HG03520 (cell line): Measurements from ENCODE around the gene ARMC3.
"Not testable (repeated sequence)": the region's sequence is repeated elsewhere in the genome, so short reads cannot be mapped to it uniquely, and the experiment has no call there.

Source experiments
- ATAC-seq: cut with Tn5 transposase; IDR thresholded peaks from one replicate; pipeline ENCODE4 v1.9.1; 2021; ENCODE audit warnings: mild to moderate bottlenecking, moderate library complexity; ENCODE audit not compliant: unreplicated experiment

Gene ARMC3

GRCh38 chr10:22927166-22927565 is 687 bp upstream of the ARMC3 start:
- ATAC-seq, result no peak

- not testable (repeated sequence) for ATAC-seq
Observed at GRCh38 chr10:22929053-22929452, 1.2 kb downstream of the ARMC3 start.

- ATAC-seq, result no peak
Observed at GRCh38 chr10:22931948-22932347, 4.1 kb downstream of the ARMC3 start.

- ATAC-seq, result no peak
Observed at GRCh38 chr10:22932626-22933370, 4.9 kb downstream of the ARMC3 start.

GRCh38 chr10:22934726-22935125 is 6.9 kb downstream of the ARMC3 start:
- no peak for ATAC-seq

GRCh38 chr10:22942437-22942836 is 14.6 kb downstream of the ARMC3 start:
- no peak for ATAC-seq

GRCh38 chr10:22945934-22946673 is 18.3 kb downstream of the ARMC3 start:
- ATAC-seq, result no peak

GRCh38 chr10:22954970-22955369 is 27.1 kb downstream of the ARMC3 start:
- ATAC-seq, result no peak

GRCh38 chr10:22958338-22958737 is 30.5 kb downstream of the ARMC3 start:
- ATAC-seq, result no peak

GRCh38 chr10:22959292-22959691 is 31.4 kb downstream of the ARMC3 start:
- ATAC-seq, result no peak

GRCh38 chr10:22959950-22960349 is 32.1 kb downstream of the ARMC3 start:
- no peak for ATAC-seq

GRCh38 chr10:22962817-22963216 is 35.0 kb downstream of the ARMC3 start:
- no peak for ATAC-seq

- ATAC-seq, result no peak
Observed at GRCh38 chr10:22969704-22970103, 41.9 kb downstream of the ARMC3 start.

GRCh38 chr10:22976534-22976933 is 48.7 kb downstream of the ARMC3 start:
- no peak for ATAC-seq

- no peak for ATAC-seq
Observed at GRCh38 chr10:22977751-22978150, 49.9 kb downstream of the ARMC3 start.

GRCh38 chr10:22978287-22978686 is 50.4 kb downstream of the ARMC3 start:
- ATAC-seq, result no peak

- ATAC-seq, result no peak
Observed at GRCh38 chr10:22978918-22979317, 51.1 kb downstream of the ARMC3 start.

- no peak for ATAC-seq
Observed at GRCh38 chr10:22980822-22981221, 53.0 kb downstream of the ARMC3 start.

- ATAC-seq, result no peak
Observed at GRCh38 chr10:22984066-22984465, 56.2 kb downstream of the ARMC3 start.

GRCh38 chr10:22986771-22987542 is 59.1 kb downstream of the ARMC3 start:
- ATAC-seq, result no peak

- peak; percentile 39 for ATAC-seq
Observed at GRCh38 chr10:22988581-22989360, 60.9 kb downstream of the ARMC3 start.
